HepG2 (cell line): ENCODE results near the gene CAD.
"Not testable (repeated sequence)": the region's sequence is repeated elsewhere in the genome, so short reads cannot be mapped to it uniquely, and the experiment has no call there.

ENCODE experiments used
- DNMT1 ChIP-seq: sonication (generic); formaldehyde crosslinking; IDR thresholded peaks from 2 replicates; pipeline ENCODE4 v1.5.1; 2020; ENCODE audit warnings: mild to moderate bottlenecking, missing genetic modification reagents
- HNRNPK ChIP-seq: fragments of 200-400 bp; formaldehyde crosslinking; IDR thresholded peaks from 2 replicates; pipeline ENCODE4 v1.6.1; 2018; ENCODE audit warnings: low read length, low read depth, moderate library complexity, mild to moderate bottlenecking; ENCODE audit not compliant: poor library complexity, severe bottlenecking
- NFE2L1 ChIP-seq: sonication (generic); formaldehyde crosslinking; IDR thresholded peaks from 2 replicates; pipeline ENCODE4 v1.4.0; 2020; ENCODE audit warnings: missing genetic modification reagents, mild to moderate bottlenecking, borderline replicate concordance
- YY1 ChIP-seq: IDR thresholded peaks from 2 replicates; pipeline ENCODE4 v1.6.1; 2011; ENCODE audit warnings: low read length, low read depth, moderate library complexity, mild to moderate bottlenecking; ENCODE audit not compliant: insufficient read depth, insufficient replicate concordance
- ZBTB43 ChIP-seq: sonication (generic); formaldehyde crosslinking; conservative IDR thresholded peaks from 2 replicates; pipeline ENCODE4 v1.4.0; 2020; ENCODE audit warnings: missing genetic modification reagents
- ZSCAN5A ChIP-seq: sonication (generic); formaldehyde crosslinking; IDR thresholded peaks from 2 replicates; pipeline ENCODE4 v1.8.0; 2022; ENCODE audit warnings: mild to moderate bottlenecking, missing genetic modification reagents, borderline replicate concordance
- TF ChIP-seq, protein P1 (sequence below): sonication (generic); formaldehyde crosslinking; IDR thresholded peaks from 2 replicates; pipeline ENCODE4 v1.4.0; 2020; ENCODE audit warnings: mild to moderate bottlenecking, low read depth, missing genetic modification reagents
- TF ChIP-seq, protein P2 (sequence below): sonication (generic); formaldehyde crosslinking; IDR thresholded peaks from 2 replicates; pipeline ENCODE4 v1.5.0; 2020; ENCODE audit warnings: mild to moderate bottlenecking, missing genetic modification reagents, moderate library complexity
- TF ChIP-seq, protein P3 (sequence below): sonication (generic); formaldehyde crosslinking; IDR thresholded peaks from 2 replicates; pipeline ENCODE4 v1.4.0; 2020; ENCODE audit warnings: missing genetic modification reagents
- TF ChIP-seq, protein P4 (sequence below): sonication (generic); formaldehyde crosslinking; IDR thresholded peaks from 2 replicates; pipeline ENCODE4 v1.8.1; 2023; ENCODE audit warnings: mild to moderate bottlenecking, moderate library complexity, missing genetic modification reagents

- TF ChIP-seq, protein P1, sequence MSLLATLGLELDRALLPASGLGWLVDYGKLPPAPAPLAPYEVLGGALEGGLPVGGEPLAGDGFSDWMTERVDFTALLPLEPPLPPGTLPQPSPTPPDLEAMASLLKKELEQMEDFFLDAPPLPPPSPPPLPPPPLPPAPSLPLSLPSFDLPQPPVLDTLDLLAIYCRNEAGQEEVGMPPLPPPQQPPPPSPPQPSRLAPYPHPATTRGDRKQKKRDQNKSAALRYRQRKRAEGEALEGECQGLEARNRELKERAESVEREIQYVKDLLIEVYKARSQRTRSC = not testable (repeated sequence)
- TF ChIP-seq, protein P2, sequence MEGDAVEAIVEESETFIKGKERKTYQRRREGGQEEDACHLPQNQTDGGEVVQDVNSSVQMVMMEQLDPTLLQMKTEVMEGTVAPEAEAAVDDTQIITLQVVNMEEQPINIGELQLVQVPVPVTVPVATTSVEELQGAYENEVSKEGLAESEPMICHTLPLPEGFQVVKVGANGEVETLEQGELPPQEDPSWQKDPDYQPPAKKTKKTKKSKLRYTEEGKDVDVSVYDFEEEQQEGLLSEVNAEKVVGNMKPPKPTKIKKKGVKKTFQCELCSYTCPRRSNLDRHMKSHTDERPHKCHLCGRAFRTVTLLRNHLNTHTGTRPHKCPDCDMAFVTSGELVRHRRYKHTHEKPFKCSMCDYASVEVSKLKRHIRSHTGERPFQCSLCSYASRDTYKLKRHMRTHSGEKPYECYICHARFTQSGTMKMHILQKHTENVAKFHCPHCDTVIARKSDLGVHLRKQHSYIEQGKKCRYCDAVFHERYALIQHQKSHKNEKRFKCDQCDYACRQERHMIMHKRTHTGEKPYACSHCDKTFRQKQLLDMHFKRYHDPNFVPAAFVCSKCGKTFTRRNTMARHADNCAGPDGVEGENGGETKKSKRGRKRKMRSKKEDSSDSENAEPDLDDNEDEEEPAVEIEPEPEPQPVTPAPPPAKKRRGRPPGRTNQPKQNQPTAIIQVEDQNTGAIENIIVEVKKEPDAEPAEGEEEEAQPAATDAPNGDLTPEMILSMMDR = not testable (repeated sequence)
- TF ChIP-seq, protein P3, sequence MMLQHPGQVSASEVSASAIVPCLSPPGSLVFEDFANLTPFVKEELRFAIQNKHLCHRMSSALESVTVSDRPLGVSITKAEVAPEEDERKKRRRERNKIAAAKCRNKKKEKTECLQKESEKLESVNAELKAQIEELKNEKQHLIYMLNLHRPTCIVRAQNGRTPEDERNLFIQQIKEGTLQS = not testable (repeated sequence)
- TF ChIP-seq ZBTB43 (CRISPR knock-in tag); NFE2L1 (CRISPR knock-in tag); DNMT1; YY1; HNRNPK; ZSCAN5A (CRISPR knock-in tag): not testable (repeated sequence)
- TF ChIP-seq, protein P4, sequence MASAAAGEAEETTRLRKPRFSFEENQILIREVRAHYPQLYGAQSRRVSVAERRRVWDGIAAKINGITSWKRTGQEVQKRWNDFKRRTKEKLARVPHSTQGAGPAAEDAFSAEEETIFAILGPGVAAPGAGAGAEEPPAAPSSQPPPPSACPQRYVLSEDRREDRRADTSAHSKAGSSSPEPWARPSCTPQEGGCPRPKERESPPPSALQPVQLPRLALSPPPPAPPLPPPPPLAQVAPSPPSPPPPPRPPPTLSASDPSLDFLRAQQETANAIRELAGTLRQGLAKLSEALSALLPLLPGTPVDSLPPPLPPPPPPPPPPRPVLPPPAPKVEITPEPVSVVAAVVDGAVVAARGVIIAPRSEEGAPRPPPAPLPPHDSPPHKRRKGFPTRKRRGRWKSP (CRISPR knock-in tag) = not testable (repeated sequence)
These were observed 55.7 kb downstream of the CAD start for GRCh38 chr2:27272537-27273522.
